H7 (cell line): ENCODE results near the gene ERC2. TPM values are rescaled to one million over a fixed set of nuclear protein-coding genes. Genes with fewer than 3 reads are reported as not detected.

Experiments
- DNase-seq: peaks from one replicate; pipeline ENCODE4 v3.0.0; 2012
- H3K27me3 ChIP-seq: 2 replicates; pipeline ENCODE4 v1.6.0; 2011; ENCODE audit warnings: mild to moderate bottlenecking, low read length; ENCODE audit not compliant: control insufficient read depth, insufficient read depth
- H3K36me3 ChIP-seq: replicated peaks from 2 replicates; pipeline ENCODE4 v1.5.1; 2011; ENCODE audit warnings: low read length; ENCODE audit not compliant: control insufficient read depth, insufficient read depth
- H3K4me3 ChIP-seq: 2 replicates; pipeline ENCODE4 v1.5.1; 2011; ENCODE audit warnings: low read depth, mild to moderate bottlenecking, control low read depth, low read length, moderate library complexity; ENCODE audit not compliant: insufficient read depth
- total RNA-seq: library from RNA; depleted of rRNA; stranded (reverse); fragments of >200 nt; shearing (Covaris generic); gene quantifications from 2 replicates; pipeline ENCODE4 v1.2.3, GENCODE V29; 2014

ERC2 gene
- total RNA-seq, 1 experiment from 2014 or later, result 2.4 TPM

DNA sequence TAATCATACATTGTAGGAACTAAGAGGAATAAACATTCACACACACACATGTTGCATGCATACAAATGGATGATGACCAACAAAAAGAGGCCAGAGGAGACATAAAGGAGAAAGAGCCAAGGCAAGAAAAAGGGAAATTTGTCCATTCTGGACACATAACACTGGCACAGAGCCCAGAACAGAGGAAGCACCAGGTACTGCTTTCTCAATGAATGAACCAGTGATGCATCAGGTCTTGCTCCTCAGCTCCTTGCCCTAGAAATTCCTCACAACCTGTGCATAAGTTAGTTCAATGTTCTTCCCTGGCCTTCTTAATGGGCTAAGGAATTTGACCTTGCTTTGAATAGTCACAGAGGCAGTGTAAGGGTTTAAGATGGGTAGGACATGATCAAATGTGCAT, 270.3 kb downstream of the ERC2 start:
- no peak for DNase-seq

DNA sequence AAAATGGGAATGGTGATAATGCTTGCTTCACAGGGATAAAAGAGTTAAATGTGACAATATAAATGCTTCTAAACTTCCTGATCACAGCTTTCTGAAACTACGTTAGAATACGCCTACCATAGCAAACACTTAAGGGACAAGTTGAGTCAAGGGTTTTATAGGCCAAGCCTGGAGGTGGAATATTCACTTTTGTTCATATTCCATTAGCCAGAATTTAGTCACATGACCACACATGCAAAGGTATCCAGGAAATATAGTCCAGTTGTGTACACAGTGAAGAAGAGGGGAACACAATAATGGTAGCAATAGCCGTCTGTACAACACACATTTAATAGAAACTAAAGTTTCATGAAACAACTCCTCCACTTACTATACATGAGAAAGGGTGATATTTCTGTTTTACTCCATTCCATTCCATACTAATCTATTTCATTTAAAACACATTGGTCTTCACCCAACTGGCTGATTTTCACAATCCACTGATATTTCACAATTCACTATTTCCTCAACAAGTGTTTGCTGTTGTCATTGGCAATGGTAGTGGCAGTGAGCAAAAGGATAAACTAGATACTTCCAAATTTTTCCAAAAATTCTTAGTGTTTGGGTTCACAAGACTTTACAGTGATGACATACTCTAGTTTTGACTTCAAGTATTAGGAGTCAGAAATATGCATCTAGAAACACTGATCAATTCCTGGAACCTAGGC, 270.9 kb downstream of the ERC2 start:
- no peak for DNase-seq
- H3K27me3 ChIP-seq, result no peaks in the 10 kb centered on the region
- H3K4me3 ChIP-seq, result no peak overlapping the region
- H3K36me3 ChIP-seq, result no peaks in the 10 kb centered on the region

More for the DNA sequence above, 270.3 kb downstream of the ERC2 start:
- H3K36me3 ChIP-seq, result no peaks in the 10 kb centered on the region
- H3K27me3 ChIP-seq, result no peaks in the 10 kb centered on the region
- no peak overlapping the region for H3K4me3 ChIP-seq

DNA sequence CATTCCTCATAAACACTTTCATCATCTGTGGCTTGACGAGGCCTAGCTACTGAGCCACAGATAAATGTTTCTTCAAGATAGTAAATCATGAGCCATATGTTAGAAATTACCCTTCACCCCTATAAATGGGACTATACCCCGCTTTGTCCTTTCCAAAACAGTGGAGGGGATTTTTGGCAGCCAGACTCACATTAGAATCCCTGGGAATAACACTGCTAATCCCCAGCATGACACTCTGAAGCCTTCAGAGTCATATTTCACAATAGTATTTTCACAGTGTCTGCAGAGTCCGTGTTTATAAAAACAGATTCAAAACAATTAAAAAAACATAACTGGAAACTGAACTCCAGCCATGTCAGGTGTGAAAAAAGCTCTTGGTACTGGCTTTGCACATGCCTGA, 271.6 kb downstream of the ERC2 start:
- no peak for DNase-seq
- Histone ChIP-seq H3K27me3 (no peaks in the 10 kb centered on the region), H3K4me3 (no peak overlapping the region), H3K36me3 (no peaks in the 10 kb centered on the region)

DNA sequence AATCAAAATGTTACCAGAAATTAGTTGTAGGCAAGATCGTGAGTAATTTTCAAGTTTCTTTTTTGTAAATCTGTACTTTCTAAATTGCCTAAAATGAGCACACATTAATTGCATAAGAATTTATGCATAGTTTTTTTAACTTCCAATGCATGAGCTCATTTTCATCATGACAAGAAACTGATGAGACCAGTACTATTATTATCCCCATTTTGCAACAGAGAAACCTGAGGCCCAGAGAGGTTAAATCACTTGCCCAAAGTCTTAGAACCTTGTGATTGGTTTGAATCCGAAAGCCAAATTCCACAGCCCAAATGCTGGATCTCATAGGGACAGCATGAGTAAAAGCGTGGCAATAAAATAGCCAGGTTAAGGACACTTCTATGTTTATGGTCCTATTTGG, 274.7 kb downstream of the ERC2 start:
- Histone ChIP-seq H3K27me3 (no peaks in the 10 kb centered on the region), H3K4me3 (no peak overlapping the region), H3K36me3 (no peaks in the 10 kb centered on the region)
- DNase-seq, result no peak

DNA sequence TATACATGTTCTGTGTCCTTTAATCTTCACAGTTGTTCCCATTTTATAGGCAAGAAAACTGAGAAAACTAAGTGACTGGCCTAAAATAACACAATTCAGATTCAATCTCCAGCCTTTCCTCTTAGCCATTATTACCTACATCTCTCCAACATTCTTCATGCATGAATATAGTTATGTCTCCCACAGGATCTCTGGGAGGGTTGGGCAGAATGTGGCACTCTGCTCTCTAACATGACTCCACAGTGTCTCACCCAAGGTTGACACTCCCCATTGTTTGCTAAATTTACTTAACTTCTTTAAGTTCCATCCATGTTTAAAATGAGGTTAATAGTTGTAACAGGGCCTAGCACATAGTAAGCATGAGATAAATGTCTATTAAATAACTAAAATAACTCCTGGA, 276.3 kb downstream of the ERC2 start:
- no peaks in the 10 kb centered on the region for H3K27me3 ChIP-seq
- H3K36me3 ChIP-seq, result no peaks in the 10 kb centered on the region
- H3K4me3 ChIP-seq, result no peak overlapping the region
- DNase-seq, result no peak

DNA sequence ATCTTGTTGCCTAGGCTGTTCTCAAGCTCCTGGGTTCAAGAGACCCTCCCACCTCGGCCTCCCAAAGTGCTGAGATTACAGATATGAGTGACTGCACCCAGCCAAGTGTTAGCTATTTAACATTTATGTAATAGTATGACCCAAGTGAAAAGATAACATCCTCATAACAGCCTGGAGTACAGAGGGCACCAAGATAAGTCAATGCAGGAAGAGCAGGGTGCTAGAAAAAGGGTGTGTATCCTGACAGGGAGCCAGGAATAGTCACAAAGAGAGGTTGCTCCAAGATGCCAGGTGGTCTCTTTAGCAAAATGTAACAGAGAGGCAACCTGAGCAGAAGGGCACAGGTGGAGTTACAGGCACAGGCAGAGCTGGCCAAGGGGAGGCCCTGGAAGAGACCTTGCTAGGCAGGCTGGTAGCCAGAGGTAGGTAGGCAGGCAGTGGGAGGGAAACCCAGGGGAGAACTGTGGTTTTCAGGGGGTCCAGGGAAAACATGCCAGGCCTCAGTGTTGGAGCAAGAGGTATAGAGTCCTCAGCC, 277.4 kb downstream of the ERC2 start:
- DNase-seq, result no peak
- no peak overlapping the region for H3K4me3 ChIP-seq
- no peaks in the 10 kb centered on the region for H3K27me3 ChIP-seq
- no peaks in the 10 kb centered on the region for H3K36me3 ChIP-seq

DNA sequence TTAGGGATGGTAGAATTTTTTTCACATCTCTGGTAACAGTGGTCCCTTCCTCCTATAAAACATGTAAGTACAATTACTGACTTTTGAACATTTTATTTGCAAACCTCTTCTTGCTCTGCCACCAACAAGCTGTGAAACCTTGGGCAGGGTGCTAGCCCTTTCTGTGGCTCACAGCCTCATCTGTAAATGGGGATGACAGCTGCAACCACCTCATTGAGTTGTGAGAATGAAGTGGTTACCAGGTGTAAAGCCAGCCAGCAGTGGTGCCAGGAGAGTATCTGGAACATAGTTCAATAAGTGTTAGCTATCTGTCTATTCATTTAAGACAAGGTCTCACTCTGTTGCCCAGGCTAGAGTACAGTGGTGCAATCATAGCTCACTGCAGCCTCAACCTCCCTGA, 278.1 kb downstream of the ERC2 start:
- Histone ChIP-seq H3K4me3 (no peak overlapping the region), H3K36me3 (no peaks in the 10 kb centered on the region), H3K27me3 (no peaks in the 10 kb centered on the region)
- no peak for DNase-seq

DNA sequence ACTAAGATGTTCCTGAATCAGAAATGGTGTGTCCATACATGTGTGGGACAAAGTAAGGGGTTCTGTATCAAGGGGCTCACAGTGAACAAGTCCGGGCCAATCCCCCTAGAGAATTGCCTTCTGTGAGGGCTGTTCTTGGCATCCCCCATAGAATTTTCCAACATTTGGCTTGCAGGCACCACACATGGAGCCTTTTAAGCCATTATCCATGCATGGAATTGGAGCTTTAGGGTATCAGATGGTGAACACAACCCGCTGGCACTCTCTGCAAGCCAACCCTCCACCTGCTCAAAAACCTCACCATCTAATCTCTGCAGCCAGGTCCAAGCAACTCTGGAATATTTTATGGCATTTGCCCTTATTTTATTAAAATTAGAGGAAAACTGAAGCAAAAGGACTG, 278.7 kb downstream of the ERC2 start:
- DNase-seq, result no peak
- no peaks in the 10 kb centered on the region for H3K36me3 ChIP-seq
- H3K27me3 ChIP-seq, result no peaks in the 10 kb centered on the region
- no peak overlapping the region for H3K4me3 ChIP-seq

DNA sequence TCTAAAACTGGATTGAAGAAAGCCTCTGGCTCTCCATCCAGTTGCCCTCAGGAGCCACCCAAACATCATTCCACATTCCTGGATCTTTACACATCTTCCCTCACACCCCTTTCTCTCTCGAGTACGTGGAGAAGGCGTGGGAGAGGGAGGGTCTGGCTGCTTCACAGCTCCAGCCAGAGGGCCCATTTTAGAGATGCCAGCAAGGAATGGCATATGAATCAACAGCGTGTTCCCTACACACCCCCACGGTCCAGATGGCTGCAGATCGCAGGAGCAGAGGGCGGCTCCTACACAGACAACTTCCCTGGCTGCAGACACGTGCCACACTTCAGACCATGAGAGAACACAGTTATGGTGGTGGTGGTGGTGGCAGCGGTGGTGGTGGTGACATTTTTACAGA, 280.1 kb downstream of the ERC2 start:
- H3K36me3 ChIP-seq, result no peaks in the 10 kb centered on the region

DNA sequence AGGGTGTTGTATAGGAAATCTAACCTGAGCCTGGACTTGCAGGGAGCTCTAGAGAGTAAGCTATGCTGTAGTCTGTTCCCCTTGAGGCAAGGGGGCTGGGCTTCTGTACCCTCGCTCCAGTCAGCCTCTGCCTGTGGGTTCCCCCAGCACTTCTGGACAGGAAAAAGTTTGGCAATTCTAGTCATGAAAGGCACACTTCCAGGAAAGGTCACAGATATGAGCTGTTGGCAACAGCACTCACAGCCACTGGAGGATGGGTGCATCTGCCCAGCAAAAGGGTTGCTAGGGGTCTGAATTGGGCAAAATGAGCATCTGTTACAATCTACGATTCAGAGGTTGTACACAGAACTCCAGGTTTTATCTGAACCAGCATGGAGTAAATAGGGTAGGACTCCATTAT, 281.2 kb downstream of the ERC2 start:
- no peak overlapping the region for H3K4me3 ChIP-seq
- no peaks in the 10 kb centered on the region for H3K36me3 ChIP-seq
- H3K27me3 ChIP-seq, result no peaks in the 10 kb centered on the region
- no peak for DNase-seq

More for the DNA sequence above, 280.1 kb downstream of the ERC2 start:
- H3K4me3 ChIP-seq, result no peak overlapping the region
- no peaks in the 10 kb centered on the region for H3K27me3 ChIP-seq
- DNase-seq, result no peak

DNA sequence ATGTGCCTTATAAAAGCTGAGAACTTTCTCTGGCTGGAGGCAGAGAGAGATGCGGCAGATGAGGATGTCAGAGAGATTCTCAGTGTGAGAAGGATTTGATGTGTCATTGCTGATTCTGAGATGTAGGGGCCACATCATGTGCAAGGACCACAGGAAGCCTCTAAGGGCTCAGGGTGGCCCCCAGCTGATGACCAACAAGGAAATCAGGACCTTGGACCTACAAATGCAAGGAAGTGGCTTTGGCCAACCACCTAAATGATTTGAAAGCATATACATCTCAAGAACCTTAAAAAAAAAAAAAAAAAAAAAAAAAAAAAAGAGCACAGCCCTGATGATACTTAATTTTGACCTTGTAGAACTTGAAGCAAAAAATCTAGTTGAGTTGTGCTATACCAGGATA, 282.4 kb downstream of the ERC2 start:
- no peak for DNase-seq
- H3K4me3 ChIP-seq, result no peak overlapping the region
- no peaks in the 10 kb centered on the region for H3K36me3 ChIP-seq
- H3K27me3 ChIP-seq, result no peaks in the 10 kb centered on the region

DNA sequence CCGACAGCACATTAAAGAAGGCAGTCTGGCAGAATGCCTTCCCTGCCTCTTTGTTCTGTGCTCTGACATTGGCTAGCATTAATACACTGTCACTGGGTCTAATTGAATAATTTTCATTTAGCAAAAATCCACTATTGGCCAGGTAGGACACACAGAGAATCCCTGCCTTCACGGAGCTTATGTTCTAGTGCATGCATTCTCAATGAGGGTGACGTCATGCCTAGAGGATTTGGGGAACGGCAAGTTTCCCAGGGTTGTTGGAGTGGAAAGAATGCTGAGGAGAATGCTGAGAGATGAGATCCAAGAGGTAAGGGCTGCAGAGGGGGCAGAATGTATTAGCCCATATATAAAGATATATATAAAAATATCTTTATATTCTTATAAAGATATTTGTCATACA, 284.7 kb downstream of the ERC2 start:
- Histone ChIP-seq H3K36me3 (no peaks in the 10 kb centered on the region), H3K27me3 (no peaks in the 10 kb centered on the region), H3K4me3 (no peak overlapping the region)
- no peak for DNase-seq

DNA sequence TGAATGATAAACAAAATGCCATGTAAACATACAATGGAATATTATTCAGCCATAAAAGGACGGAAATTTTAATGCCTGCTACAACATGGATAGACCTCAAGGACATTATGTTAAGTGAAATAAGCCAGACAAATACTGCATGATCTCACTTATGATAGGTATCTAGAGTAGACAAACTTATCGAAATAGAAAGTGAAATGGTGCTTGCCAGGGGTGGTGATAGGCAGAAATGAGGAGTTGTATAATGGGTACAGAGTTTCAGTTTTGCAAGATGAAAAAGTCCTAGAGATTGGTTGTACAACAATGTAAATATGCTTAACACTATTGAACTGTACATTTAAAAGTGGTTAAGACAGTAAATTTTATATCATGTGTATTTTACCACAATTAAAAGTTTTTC, 287.8 kb downstream of the ERC2 start:
- DNase-seq, result no peak

DNA sequence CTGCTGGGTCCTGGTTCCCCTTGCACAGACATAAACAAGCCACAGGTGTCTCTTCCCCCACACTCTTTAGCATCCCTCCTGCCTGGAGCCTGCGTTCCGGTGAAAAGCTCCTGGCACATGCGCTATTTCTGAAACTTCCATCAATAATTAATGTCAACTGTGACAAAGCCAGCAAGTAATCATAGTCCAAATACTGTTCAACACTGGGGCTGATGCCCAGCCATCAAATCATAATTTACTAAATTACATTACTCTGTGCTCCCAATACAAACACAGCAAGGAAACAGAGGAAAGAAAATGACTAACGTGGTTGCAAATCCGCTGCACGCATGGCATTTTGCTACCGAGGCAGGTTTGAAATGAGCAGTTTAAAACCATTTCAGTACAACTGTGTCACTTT, 294.7 kb downstream of the ERC2 start:
- no peak overlapping the region for H3K4me3 ChIP-seq
- no peaks in the 10 kb centered on the region for H3K36me3 ChIP-seq
- no peak for DNase-seq
- H3K27me3 ChIP-seq, result no peaks in the 10 kb centered on the region

More for the DNA sequence above, 287.8 kb downstream of the ERC2 start:
- Histone ChIP-seq H3K4me3 (no peak overlapping the region), H3K36me3 (no peaks in the 10 kb centered on the region), H3K27me3 (no peaks in the 10 kb centered on the region)

DNA sequence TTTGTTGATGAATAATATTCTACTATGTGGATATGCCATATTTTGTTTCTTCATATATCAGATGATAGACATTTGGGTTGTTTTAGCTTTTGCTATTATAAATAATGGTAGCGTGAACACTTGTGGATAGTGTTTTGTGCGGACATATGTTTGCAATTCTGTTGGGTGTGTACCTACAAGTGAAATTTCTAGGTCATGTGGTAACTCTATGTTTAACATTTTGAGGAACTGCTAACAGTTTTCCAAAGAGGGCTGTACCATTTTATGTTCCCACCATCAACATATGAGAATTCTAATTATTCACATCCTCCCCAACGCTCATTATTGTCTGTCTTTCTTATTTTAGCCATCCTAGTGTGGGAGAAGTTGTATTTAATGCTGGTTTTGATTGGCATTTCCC, 303.8 kb downstream of the ERC2 start:
- no peaks in the 10 kb centered on the region for H3K27me3 ChIP-seq
- DNase-seq, result no peak
- H3K4me3 ChIP-seq, result no peak overlapping the region
- no peaks in the 10 kb centered on the region for H3K36me3 ChIP-seq
